Measurements from ENCODE around the gene ZFP69B.

ZFP69B gene

DNA sequence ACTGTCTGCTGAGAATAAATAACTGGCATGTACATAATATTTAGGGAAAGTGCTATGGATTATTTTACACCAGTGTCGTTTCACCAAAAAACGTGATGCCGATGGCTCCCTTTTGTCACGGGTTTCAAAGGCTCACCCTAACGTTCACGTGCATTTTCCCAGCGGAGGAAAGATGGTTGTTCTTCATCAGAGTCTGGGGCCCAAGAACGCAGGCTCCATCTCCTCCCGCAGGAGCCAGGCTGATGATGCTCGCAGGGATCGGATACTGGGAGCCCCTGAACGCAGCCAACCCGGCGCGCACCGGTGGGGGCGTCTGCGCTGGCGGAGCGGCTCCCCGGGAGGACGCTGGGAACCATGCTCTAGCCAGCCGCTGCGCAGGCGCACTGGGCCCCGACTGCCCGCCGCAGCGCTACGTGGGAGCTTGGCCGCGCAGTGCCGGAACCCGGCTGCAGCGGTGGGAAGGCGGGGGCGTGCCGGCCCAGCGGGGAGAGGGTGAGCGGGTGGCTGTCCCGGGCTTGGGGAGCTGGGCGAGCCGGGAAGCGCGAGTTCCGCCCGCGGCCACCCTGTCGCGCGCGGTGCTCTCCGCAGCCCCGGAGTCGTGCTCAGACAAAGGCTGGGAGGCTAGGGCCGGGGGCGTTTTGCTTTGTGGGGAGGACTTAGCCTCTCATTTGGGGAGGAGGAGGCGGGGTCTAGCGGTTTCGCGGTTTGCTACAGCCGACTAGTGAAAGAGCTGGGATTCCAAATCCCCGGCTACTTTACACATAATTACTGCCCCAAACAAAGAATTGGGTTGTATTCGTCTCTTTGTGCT, at the start of gene ZFP69B:
TSS of gene ZFP69B (plus strand) at position 793 of the 811 bp plus-strand sequence. CDS start 486 bp downstream, outside the sequence.
- peak; percentile 52 for DNase-seq (ENCODE audit: low read depth)

DNA sequence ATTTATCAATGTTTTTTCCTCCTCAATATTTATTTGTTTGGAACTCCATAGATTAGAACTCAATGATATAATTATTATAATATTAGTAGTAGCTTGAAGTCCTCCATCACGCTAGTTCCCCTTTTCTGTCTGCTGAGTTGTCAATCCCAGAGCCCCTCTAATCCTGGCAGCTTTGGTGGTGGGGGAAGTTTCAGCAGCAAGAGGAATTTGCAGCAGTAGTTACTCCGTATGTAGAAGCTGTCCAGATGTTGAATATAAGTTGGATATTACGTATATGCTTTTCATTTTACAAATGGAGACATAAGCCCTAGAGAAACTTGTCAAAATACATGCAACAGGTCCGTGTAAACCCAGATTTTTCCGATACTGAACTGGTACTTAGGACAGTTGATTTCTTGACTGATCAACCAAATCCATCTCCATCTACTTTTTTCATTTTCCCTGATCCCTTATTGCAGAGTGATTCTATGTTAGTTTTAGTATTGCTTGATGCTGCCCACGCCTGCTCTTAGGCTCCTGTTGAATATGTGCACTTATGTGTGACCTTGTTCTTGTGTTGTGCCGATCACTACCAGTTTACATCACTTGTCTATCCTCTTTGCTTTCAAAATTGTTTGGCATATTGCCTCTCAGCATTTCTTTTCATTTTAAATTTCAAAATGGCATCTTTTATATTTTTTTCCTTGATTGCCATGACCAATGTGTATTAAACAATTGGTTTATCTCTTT, 48.6 kb upstream of the ZFP69B start:
- no peak for DNase-seq (ENCODE audit: low read depth)

- no peak for DNase-seq (ENCODE audit: low read depth)
Measured at GRCh38 chr1:40404670-40405462, 45.4 kb upstream of the ZFP69B start.

- DNase-seq (ENCODE audit: low read depth): no peak
Measured at GRCh38 chr1:40405812-40406211, 44.5 kb upstream of the ZFP69B start.

GRCh38 chr1:40407453-40407852, 42.8 kb upstream of the ZFP69B start:
- DNase-seq (ENCODE audit: low read depth): no peak

GRCh38 chr1:40409467-40409866, 40.8 kb upstream of the ZFP69B start:
- no peak for DNase-seq (ENCODE audit: low read depth)

DNA sequence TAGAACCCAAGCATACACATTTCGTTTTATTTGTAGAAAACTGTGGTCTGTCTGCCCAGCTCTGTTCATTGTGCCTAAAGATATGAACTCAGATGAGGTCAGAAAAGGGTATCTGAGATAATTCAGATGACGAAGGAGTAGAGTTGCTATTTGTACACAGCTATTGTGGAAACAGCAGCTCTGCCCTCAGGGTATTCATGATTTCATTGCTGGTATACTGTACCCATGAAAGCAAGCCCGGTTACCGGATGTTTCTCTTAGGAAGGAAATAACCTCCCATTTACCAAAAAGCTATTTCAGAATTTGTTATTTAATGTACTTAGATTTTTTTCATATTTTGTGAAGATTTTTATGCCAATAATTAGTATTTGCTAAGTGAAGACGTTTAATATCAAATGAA, 39.0 kb upstream of the ZFP69B start:
- DNase-seq (ENCODE audit: low read depth): no peak

DNA sequence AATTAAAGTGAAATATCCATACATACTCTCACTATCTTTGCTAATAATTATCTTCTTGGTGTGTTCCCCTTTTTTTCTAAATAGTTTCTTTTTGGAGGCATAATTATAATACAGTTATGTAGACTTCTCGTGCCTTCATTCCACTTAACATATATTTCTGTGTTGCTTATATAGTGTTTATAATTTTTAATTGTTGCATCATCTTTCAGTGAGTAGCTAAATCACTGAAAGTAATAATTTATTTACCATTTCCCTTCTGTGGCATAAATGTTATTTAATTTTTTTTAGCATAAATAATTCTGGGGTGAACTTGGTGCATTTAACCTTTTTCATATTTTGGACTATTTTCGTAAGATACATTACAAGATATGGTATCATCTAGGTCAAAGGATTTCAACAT, 38.4 kb upstream of the ZFP69B start:
- no peak for DNase-seq (ENCODE audit: low read depth)

GRCh38 chr1:40413527-40414252, 36.6 kb upstream of the ZFP69B start:
- no peak for DNase-seq (ENCODE audit: low read depth)

DNA sequence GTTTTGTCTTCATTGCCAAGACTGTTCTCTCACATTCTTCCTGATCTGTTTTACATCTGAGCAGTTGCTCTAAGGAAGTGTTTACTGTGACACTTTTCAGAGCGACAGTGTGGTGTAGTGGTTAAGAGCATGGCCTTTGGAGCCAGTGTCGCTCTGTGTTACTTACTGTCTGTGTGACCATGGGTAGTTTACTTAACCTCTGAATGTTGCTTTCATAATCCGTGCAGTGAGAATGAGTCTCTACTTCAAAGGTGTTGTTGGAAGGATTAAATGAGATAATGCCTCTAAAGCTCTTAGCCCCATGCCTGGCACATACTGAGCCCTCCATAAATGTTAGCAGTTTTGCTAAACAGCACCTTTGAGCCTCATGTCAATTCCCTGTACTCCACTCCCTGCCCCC, 35.9 kb upstream of the ZFP69B start:
- DNase-seq (ENCODE audit: low read depth): no peak

DNA sequence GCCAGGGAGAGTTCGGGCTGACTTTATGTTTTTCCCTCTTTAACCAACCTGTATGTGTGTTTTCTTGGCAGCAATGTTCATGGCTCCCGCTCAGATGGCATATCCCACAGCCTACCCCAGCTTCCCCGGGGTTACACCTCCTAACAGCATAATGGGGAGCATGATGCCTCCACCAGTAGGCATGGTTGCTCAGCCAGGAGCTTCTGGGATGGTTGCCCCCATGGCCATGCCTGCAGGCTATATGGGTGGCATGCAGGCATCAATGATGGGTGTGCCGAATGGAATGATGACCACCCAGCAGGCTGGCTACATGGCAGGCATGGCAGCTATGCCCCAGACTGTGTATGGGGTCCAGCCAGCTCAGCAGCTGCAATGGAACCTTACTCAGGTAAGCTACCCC, 33.6 kb upstream of the ZFP69B start:
- DNase-seq (ENCODE audit: low read depth): no peak

- no peak for DNase-seq (ENCODE audit: low read depth)
Measured at GRCh38 chr1:40421431-40422384, 28.6 kb upstream of the ZFP69B start.

- no peak for DNase-seq (ENCODE audit: low read depth)
Measured at GRCh38 chr1:40422630-40423263, 27.5 kb upstream of the ZFP69B start.

- DNase-seq (ENCODE audit: low read depth): no peak
Measured at GRCh38 chr1:40423264-40423642, 27.0 kb upstream of the ZFP69B start.

DNA sequence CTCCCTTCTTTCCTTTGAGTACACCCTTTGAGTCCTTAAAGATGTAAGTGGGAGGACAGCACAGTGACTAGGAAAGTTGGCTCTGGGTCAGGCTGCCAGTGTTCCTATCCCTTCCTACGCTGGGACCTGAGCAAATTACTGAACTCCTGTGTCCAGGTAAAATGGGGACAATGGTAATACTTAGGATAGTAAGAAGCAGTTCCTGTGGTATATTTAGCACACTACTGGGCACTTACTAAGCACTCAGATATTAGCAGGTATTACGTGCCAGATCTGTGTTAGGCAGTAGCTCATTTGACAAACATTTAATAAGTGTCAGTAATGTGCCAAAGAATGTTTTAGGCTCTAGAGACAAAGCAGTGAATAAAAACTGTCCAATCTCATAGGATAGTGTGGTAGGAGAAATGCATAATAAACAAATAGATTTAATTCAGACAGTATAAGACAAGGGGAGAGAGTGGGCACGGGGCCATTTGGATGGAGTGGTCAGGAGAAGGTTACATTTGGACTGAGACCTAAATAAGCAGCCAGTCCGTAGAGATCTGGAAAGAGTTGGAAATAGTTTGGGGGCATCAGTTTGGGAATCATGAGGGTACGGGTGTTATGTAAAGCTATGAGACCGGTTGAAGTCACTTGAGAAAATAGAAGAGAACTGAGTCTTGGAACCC, 26.2 kb upstream of the ZFP69B start:
- no peak for DNase-seq (ENCODE audit: low read depth)

- DNase-seq (ENCODE audit: low read depth): no peak
Measured at GRCh38 chr1:40425198-40425597, 25.1 kb upstream of the ZFP69B start.

GRCh38 chr1:40431385-40431784, 18.9 kb upstream of the ZFP69B start:
- no peak for DNase-seq (ENCODE audit: low read depth)

DNA sequence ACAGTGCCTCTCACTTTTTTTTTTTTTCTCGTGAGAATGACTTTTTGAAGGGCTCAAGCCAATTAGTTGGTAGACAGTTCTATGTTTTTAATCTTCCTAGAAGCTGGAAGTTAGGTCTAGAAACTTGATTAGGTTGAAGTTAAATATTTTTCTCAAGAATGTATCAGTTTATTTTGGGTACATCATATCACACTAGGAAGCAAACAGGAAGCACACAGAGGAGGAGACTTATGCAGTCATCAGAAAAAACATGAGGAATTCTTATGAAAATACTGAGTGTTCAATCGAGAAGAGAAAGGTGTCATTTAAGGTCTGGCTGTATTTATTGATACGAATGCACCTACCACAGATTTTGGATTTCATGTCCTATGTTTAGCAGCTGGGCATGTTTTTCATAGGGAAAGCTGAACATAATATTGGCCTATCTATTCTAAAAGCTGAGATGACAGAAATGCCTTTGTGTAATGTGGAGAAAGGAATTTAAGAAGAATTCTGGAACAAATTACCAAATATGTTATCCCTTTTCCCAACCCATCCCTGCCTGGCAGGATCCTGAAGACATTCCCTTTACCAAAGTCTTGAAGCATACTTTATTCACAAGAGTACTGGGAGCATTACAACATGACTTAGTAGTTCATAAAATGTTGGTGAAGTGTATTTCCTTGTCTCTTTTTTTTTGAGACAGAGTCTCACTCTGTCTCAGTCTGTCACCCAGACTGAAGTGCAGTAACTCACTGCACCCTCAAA, 17.5 kb upstream of the ZFP69B start:
- no peak for DNase-seq (ENCODE audit: low read depth)

DNA sequence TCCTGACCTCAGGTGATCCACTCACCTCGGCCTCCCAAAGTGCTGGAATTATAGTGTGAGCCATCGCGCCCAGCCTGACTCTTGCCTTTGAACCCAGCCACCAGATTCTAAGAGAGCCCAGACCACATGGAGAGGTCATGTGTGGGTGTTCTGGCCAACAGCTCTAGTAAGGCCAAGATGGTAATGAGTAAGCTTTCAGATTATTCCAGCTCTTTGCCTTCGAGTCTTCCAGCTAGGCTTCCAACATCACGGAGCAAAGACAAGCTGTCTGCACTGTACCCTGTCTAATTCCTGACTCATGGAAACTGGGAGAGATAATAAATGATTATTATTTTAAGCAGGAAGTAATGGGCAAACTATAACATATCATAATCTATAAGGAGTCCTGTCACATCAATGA, 14.8 kb upstream of the ZFP69B start:
- DNase-seq (ENCODE audit: low read depth): peak; percentile 60
